COR-L47 (cell line): Measurements from ENCODE around the gene WNK3.

Source experiments
- DNase-seq: peaks from one replicate; lab custom pipeline; 2025; lab: John Stamatoyannopoulos, UW

The WNK3 gene

GRCh38 chrX:54238588-54238987 is 119.3 kb downstream of the WNK3 start:
- DNase-seq = no peak

DNA sequence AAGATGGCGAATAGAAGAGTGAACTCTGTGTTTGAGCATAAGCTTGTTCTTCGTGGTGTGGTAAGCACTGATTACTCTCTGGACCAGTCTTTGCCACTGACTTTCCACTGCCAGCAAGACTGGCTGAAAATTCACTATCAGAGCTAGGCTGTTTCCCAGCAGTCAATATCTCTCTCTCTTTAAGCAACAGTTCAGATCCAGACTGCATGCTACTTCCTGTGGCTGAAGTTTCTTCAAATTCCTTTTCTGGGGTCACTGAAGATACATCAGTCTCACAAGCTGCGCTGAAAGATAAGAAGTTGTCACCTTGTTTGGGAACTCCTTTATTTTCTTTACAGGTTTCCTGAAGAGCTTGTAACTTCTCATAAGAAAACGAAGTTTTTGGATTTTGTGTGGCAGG is 120.8 kb downstream of the WNK3 start:
- no peak for DNase-seq

DNA sequence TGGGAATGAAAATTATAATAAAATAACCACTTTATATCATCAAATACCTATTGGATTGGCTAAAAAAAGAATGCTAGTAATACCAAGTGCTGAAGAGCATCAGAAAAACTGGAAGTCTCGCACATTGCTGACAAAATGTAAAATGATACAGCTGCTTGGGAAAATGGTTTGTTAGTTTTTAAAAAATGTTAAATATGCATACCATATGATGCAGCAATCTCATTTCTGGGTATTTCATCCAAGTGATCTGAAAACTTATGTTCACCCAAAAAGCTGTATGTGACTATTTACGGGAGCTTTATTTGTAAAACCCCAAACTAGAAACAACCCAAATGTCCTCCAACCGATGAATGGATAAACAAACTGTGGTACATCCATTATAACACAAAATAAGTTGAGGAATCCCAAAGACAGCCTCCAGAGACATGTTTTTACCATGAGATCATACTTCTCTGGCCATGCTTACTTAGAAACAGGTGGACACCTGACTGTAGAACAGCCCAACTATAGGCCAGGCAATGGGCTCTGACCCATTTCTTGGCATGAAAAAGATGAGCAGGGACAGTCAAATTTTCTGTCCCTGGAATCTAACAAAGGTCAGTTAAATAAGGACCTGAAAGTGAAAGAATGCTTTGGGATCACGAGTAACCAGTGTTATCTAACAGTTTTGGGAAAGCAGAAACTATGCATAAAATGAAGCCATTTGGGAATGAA is 127.3 kb downstream of the WNK3 start:
- DNase-seq = no peak

- no peak for DNase-seq
Observed at GRCh38 chrX:54223581-54223980, 134.3 kb downstream of the WNK3 start.

DNA sequence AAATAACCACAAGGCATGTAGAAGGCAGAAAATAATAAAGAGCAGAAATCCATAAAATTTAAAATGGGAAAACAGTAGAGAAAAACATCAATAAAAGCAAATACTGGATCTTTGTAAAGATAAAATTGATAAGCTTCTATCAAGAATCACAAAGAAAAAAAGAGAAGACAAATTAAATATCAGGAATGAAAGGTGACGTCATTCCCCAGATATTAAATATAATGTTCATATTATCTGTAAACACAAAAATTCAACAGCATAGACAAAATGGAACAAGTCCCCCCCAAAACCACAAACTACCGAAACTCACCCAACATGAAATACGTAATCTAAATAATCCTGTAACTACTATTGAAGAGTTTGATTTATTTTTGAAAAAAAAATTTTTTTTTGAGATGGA is 144.2 kb downstream of the WNK3 start:
- DNase-seq = no peak

GRCh38 chrX:54208531-54208930 is 149.3 kb downstream of the WNK3 start:
- no peak for DNase-seq

GRCh38 chrX:54198262-54198661 is 159.6 kb downstream of the WNK3 start:
- DNase-seq = no peak

DNA sequence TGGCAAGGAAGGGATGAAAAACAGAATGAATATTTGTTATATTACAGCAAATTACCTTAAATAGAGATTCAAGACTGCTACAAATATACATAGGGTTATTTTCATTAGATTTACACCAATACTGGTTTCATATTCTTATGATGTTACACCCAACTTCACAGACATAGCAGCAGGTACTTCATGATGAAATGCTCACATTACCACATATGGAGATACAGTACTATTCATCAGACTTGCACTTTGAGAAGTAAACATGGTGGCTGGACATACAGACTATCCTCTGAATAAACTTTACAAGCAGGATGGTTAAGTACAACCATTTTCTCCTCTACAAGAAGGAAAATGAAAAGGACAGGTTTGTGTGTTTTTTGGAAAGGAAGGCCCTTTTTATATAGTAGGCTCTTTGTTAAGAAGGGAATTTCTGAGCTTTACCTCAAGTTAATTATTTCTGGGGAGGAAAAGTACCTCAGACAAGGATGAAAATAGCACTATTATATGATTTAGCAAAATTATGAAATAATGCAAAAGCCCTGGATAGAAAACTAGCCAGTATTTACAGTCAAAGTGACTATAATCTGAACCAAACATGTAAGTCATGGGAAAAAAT is 162.8 kb downstream of the WNK3 start:
- no peak for DNase-seq

DNA sequence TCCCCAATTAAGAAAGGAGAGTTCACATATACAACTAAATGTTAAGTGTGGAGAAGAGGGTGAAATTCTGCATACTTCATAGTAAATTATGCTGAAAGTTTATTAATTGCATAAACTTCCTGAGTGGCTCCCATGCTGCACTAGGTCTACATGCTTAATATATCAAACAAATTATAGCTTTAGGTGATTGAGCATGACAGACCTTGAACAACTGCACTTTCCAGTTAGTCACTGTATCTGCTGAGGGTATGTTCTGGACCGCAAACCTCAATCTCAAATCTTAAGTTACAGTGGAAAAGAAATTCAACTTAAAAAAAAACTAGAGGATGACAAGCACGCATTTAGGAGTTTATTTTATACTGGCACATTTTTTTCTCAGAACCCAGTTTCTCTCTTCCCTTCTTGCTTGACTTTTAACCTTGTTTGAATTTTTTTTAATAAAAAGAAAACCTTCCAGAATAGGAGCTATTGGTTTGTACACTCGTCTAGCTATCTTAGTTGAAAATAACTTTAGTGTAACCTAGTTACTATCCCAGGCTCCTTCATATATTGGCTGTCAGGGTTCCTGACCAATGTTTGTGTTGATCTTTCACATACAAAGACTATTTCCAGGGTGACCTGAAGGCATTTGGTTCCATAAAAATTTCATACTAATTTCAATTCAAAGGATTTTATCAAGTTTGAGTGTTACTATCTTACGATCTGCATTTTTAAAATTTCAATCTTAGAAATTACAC is 164.6 kb downstream of the WNK3 start:
- DNase-seq = no peak

DNA sequence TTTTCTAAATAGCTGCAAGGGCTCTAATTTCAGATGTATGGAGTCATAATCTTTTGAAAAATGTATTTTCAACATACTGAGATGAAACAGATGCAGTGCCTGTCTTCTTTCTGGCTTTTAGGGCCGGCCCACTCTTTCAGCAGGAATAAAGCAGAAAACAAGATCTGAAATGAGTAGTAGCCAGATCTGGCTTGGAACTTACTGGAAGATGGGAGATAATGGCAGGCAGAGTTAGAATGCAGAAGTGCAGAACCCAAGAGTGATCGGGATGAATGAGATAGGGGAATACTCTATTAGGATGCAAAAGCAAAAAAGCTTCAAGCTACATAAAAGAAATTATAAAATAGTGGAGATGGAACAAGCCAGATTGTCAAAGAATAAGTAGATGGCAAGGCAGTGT is 173.4 kb downstream of the WNK3 start:
- no peak for DNase-seq

GRCh38 chrX:54182864-54183613 is 174.8 kb downstream of the WNK3 start, which contains the start of gene FAM120C:
Gene FAM120C (minus strand): TSS chrX:54183254. CDS start chrX:54183198, 56 bp downstream.
- peak; percentile 51 for DNase-seq

- DNase-seq = peak; percentile 43
Observed at GRCh38 chrX:54182194-54182863, 175.5 kb downstream of the WNK3 start.

GRCh38 chrX:54181202-54181953 is 176.5 kb downstream of the WNK3 start:
- no peak for DNase-seq

- no peak for DNase-seq
Observed at GRCh38 chrX:54180403-54180802, 177.4 kb downstream of the WNK3 start.

DNA sequence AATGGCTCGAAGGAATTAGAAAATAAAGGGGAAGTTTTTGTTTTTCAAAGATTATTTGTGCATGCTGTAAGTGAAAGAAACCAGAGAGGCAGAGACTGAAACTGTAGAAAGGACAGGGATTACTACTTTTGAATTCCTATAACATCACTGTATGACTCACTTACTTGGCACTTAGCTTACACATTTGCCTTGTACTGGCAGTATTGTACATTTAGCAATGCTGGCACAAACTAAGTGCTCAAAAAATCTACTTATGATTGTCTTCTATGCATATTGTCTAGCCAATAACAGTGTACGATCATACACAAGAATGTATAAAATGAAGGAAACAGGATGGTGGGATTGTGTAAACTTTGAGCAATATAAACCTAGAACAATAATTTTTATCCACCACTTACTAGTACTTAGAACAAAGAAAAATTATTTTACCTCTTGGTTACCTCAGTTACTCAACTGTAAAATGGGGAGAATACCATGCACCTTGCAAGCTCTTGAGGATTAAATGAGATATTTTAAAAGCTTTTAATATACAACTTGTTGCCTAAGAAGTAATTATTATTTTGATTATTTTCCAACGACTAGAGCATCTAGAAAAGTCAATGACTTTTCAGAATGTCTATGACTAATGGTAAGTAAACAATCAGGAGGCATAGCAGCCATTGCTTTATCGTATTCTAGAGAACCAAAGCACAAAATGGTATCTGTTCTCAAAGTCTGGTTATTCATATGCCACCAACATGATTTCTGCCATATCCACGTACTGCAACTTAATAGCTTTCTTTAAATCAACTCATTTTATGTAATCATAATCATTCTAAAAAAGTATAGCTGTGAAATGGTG is 179.5 kb downstream of the WNK3 start:
- DNase-seq = no peak

DNA sequence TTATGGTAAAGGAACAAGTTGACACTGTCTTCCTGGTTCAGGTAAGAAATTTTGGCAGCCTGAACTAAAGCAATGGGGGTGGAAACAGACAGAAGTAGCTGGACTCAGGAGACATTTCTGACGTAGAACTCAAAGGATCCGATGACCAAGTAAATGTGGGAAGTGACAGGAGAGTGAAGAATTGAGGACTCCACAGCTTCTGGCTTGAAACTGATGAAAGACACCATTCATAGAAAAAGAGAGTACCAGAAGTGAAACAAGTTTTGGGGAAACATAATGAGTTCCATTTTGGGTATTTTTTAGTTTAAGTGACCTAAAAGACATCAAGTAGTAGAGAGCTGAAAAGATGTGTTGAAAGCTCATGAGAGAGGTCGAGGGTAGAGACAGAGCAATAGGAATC is 180.5 kb downstream of the WNK3 start:
- no peak for DNase-seq

- DNase-seq = no peak
Observed at GRCh38 chrX:54173791-54174190, 184.1 kb downstream of the WNK3 start.

GRCh38 chrX:54172455-54172854 is 185.4 kb downstream of the WNK3 start:
- no peak for DNase-seq

- no peak for DNase-seq
Observed at GRCh38 chrX:54171527-54172250, 186.2 kb downstream of the WNK3 start.

- no peak for DNase-seq
Observed at GRCh38 chrX:54171091-54171490, 186.8 kb downstream of the WNK3 start.
